Activated naive CD4-positive, alpha-beta T cell treated with anti-CD3 and anti-CD28 coated beads for 36 hours (primary cell): ENCODE measurements around the gene SIGLEC9. TPM values are rescaled to one million over a fixed set of nuclear protein-coding genes. Genes with fewer than 3 reads are reported as not detected.
A peak's percentile ranks its signal among the peaks of the same experiment; 100 is the strongest.

ENCODE experiments used
- CTCF ChIA-PET: fragments of 350-600 bp; sonication (Branson Sonifier 250); formaldehyde crosslinking; loops from one replicate; lab custom pipeline; 2021; ENCODE audit warnings: antibody characterized with exemption; lab: Charles Lee
- DNase-seq: peaks from one replicate; pipeline ENCODE4 v3.0.0-alpha.2; 2020
- H3K27ac Mint-ChIP-seq: one replicate; pipeline ENCODE4 v1.8.0; 2021; ENCODE audit warnings: mild to moderate bottlenecking, mixed read lengths
- H3K27me3 Mint-ChIP-seq: one replicate; pipeline ENCODE4 v1.8.0; 2021; ENCODE audit warnings: low read depth, mixed read lengths
- H3K36me3 Mint-ChIP-seq: one replicate; pipeline ENCODE4 v1.8.0; 2021; ENCODE audit warnings: low read depth, mixed read lengths
- H3K4me1 Mint-ChIP-seq: one replicate; pipeline ENCODE4 v1.8.0; 2021; ENCODE audit warnings: low read depth, mixed read lengths
- H3K4me3 Mint-ChIP-seq: one replicate; pipeline ENCODE4 v1.8.0; 2021; ENCODE audit warnings: mild to moderate bottlenecking, moderate library complexity, mixed read lengths
- H3K9me3 Mint-ChIP-seq: one replicate; pipeline ENCODE4 v1.8.0; 2021; ENCODE audit warnings: mixed read lengths
- intact Hi-C: fragments of 100-400 bp; cut with micrococcal nuclease; formaldehyde crosslinking; loops from one replicate; pipeline ENCODE4 v1.15.1; 2023
- total RNA-seq, 2 experiments: library from RNA; stranded (reverse); gene quantifications; one replicate each; pipeline ENCODE4 v1.2.3, GENCODE V29; 2021

Gene SIGLEC9
- total RNA-seq, 2 experiments from 2014 or later: 1.7 to 1.9 TPM

DNA sequence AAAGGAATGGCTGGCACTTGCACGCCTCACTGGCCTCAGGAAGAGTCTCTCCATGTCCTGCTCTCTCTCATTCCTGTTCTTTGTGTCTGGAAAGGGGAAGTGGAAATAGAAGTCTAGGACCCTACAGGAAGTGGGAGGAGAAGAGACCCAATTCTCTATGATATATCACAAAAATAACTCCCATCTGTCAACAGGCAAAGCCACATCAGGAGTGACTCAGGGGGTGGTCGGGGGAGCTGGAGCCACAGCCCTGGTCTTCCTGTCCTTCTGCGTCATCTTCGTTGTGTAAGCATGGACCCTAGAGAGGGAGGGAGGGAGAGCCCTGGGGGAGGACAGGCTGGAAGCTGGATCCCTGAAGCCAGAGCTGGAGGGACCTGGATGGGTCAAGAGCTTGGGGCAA is 3.0 kb downstream of the SIGLEC9 start:
- H3K27me3 Mint-ChIP-seq: no peaks in the 10 kb centered on the region
- intact Hi-C loops: no loop called here
- H3K9me3 Mint-ChIP-seq: no peaks in the 10 kb centered on the region
- no peaks in the 10 kb centered on the region for H3K36me3 Mint-ChIP-seq
- DNase-seq: peak; percentile 38
- CTCF ChIA-PET: no interaction called here
- H3K27ac Mint-ChIP-seq: peak overlapping the region; percentile 18
- H3K4me1 Mint-ChIP-seq: peaks cover 89% of the 10 kb centered on the region
- H3K4me3 Mint-ChIP-seq: no peak overlapping the region

- intact Hi-C loops: no loop called here
- no peak overlapping the region for H3K4me3 Mint-ChIP-seq
- CTCF ChIA-PET: interaction anchor here (1.3 kb wide), 1 partner anchor 28 kb away, joined by 3 read pairs; no protein-coding TSS in a partner anchor
Measured at GRCh38 chr19:51128227-51128626, 3.5 kb downstream of the SIGLEC9 start.

DNA sequence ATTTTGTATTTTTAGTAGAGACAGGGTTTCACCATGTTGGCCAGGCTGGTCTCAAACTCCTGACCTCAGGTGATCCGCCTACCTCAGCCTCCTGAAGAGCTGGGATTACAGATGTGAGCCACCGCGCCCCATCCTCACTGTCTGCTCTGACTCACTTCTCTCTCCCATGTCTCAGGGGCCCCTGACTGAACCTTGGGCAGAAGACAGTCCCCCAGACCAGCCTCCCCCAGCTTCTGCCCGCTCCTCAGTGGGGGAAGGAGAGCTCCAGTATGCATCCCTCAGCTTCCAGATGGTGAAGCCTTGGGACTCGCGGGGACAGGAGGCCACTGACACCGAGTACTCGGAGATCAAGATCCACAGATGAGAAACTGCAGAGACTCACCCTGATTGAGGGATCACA is 5.0 kb downstream of the SIGLEC9 start:
- intact Hi-C loops: no loop called here
- CTCF ChIA-PET: interaction anchor here (1.2 kb wide), 1 partner anchor 28 kb away, joined by 3 read pairs; no protein-coding TSS in a partner anchor
- peak; percentile 34 for DNase-seq
- peaks cover 69% of the 10 kb centered on the region for H3K4me1 Mint-ChIP-seq
- H3K36me3 Mint-ChIP-seq: no peaks in the 10 kb centered on the region
- no peaks in the 10 kb centered on the region for H3K27me3 Mint-ChIP-seq
- H3K4me3 Mint-ChIP-seq: no peak overlapping the region
- peak overlapping the region; percentile 78 for H3K27ac Mint-ChIP-seq
- H3K9me3 Mint-ChIP-seq: no peaks in the 10 kb centered on the region

More at GRCh38 chr19:51128227-51128626, 3.5 kb downstream of the SIGLEC9 start:
- DNase-seq: no peak
- peaks cover 84% of the 10 kb centered on the region for H3K4me1 Mint-ChIP-seq
- H3K27ac Mint-ChIP-seq: peak overlapping the region; percentile 18
- H3K36me3 Mint-ChIP-seq: no peaks in the 10 kb centered on the region
- no peaks in the 10 kb centered on the region for H3K27me3 Mint-ChIP-seq
- no peaks in the 10 kb centered on the region for H3K9me3 Mint-ChIP-seq

- H3K4me1 Mint-ChIP-seq: peaks cover 65% of the 10 kb centered on the region
- CTCF ChIA-PET: interaction anchor here (0.7 kb wide), 1 partner anchor 22 kb away, joined by 3 read pairs; no protein-coding TSS in a partner anchor
- H3K27me3 Mint-ChIP-seq: no peaks in the 10 kb centered on the region
- peak overlapping the region; percentile 73 for H3K27ac Mint-ChIP-seq
- H3K36me3 Mint-ChIP-seq: no peaks in the 10 kb centered on the region
- intact Hi-C loops: loop anchor here (1.0 kb wide), 1 partner anchor 18 kb away; no protein-coding TSS in a partner anchor
- peaks cover 3% of the 10 kb centered on the region for H3K9me3 Mint-ChIP-seq
- DNase-seq: peak; percentile 70
- H3K4me3 Mint-ChIP-seq: peak overlapping the region; percentile 56
Measured at GRCh38 chr19:51131780-51132680, 7.3 kb downstream of the SIGLEC9 start.

DNA sequence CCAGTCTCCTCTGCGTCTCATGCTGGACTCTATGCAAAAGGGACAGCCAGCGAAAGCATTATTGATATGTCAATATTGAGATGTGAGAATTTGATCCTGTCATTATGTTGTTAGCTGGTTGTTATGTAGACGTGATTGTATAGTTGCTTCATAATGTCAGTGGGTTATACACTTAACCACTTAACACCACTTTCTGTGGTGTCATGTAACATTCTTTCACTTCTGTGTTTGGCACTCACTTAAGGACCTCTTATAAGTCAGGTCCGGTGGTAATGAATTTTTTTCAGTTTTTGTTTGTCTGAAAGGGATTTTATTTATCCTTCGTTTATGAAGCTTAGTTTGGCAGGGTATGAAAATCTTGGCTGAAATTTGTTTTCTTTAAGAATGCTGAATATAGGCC is 10.3 kb downstream of the SIGLEC9 start:
- no peaks in the 10 kb centered on the region for H3K36me3 Mint-ChIP-seq
- H3K4me1 Mint-ChIP-seq: peaks cover 47% of the 10 kb centered on the region
- CTCF ChIA-PET: interaction anchor here (0.7 to 1.6 kb wide), 3 partner anchors 21 to 39 kb away, joined by 3 to 8 read pairs (median 4); no protein-coding TSS in a partner anchor
- H3K27ac Mint-ChIP-seq: no peak overlapping the region
- no peak overlapping the region for H3K4me3 Mint-ChIP-seq
- H3K27me3 Mint-ChIP-seq: no peaks in the 10 kb centered on the region
- peaks cover 3% of the 10 kb centered on the region for H3K9me3 Mint-ChIP-seq
- DNase-seq: no peak
- intact Hi-C loops: no loop called here

- H3K27ac Mint-ChIP-seq: no peak overlapping the region
- H3K4me1 Mint-ChIP-seq: peaks cover 35% of the 10 kb centered on the region
- H3K4me3 Mint-ChIP-seq: no peak overlapping the region
- CTCF ChIA-PET: interaction anchor here (1.1 to 1.6 kb wide), 4 partner anchors 11 to 40 kb away, joined by 3 to 8 read pairs (median 4); no protein-coding TSS in a partner anchor
- intact Hi-C loops: no loop called here
- no peak for DNase-seq
- peaks cover 3% of the 10 kb centered on the region for H3K9me3 Mint-ChIP-seq
- H3K36me3 Mint-ChIP-seq: no peaks in the 10 kb centered on the region
- H3K27me3 Mint-ChIP-seq: no peaks in the 10 kb centered on the region
Measured at GRCh38 chr19:51135986-51136762, 11.5 kb downstream of the SIGLEC9 start.

DNA sequence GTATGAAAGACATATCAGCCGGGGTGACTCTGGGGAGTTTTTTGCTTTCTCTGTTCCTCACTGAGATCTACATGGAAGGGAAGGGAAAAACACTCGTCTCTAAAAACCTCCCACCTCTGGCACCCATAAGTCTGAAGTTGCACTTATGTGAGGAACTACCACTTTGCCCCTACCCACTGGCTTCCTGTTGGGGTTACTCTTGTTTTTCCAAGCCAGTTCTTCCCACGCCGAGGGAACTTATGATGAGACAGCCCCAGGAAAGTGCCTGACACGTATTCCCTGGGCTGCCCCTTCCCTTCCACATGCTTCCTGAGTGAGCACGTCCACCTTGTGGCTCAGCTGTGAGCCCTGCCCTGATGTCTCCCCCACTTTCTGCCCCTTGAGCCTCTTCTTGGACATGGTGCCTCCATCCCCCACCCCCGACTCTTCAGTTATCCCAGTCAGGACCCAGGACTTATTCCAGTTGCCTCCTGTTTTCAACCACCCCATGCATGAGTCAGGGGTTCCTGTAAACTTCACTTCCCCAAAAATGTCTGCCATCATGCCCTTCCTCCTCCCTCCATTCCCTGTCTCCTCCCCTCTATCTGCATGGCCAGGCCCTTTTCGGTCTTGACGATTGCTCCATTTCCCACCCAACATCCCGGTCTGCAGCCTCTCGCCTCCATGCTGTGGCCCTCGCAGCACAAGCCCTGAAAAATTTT is 12.3 kb downstream of the SIGLEC9 start:
- intact Hi-C loops: no loop called here
- Mint-ChIP-seq H3K36me3 (no peaks in the 10 kb centered on the region), H3K4me1 (peaks cover 29% of the 10 kb centered on the region), H3K4me3 (no peak overlapping the region), H3K9me3 (peaks cover 3% of the 10 kb centered on the region), H3K27ac (peak overlapping the region; percentile 61), H3K27me3 (no peaks in the 10 kb centered on the region)
- DNase-seq: no peak
- CTCF ChIA-PET: interaction anchor here (0.6 to 1.4 kb wide), 4 partner anchors 11 to 41 kb away, joined by 3 to 6 read pairs (median 4); no protein-coding TSS in a partner anchor

- no peak for DNase-seq
- intact Hi-C loops: no loop called here
- Mint-ChIP-seq H3K27ac (peak overlapping the region; percentile 61), H3K27me3 (no peaks in the 10 kb centered on the region), H3K9me3 (peaks cover 3% of the 10 kb centered on the region), H3K36me3 (no peaks in the 10 kb centered on the region), H3K4me1 (peaks cover 22% of the 10 kb centered on the region), H3K4me3 (no peak overlapping the region)
- CTCF ChIA-PET: interaction anchor here (0.6 to 1.4 kb wide), 2 partner anchors 20 to 22 kb away, joined by 3 to 5 read pairs; no protein-coding TSS in a partner anchor
Measured at GRCh38 chr19:51137792-51138425, 13.2 kb downstream of the SIGLEC9 start.

GRCh38 chr19:51138549-51138979 is 13.9 kb downstream of the SIGLEC9 start:
- no peak overlapping the region for H3K27ac Mint-ChIP-seq
- intact Hi-C loops: no loop called here
- no peaks in the 10 kb centered on the region for H3K36me3 Mint-ChIP-seq
- H3K4me1 Mint-ChIP-seq: peaks cover 22% of the 10 kb centered on the region
- no peak overlapping the region for H3K4me3 Mint-ChIP-seq
- CTCF ChIA-PET: no interaction called here
- no peak for DNase-seq
- no peaks in the 10 kb centered on the region for H3K27me3 Mint-ChIP-seq
- H3K9me3 Mint-ChIP-seq: peaks cover 3% of the 10 kb centered on the region

DNA sequence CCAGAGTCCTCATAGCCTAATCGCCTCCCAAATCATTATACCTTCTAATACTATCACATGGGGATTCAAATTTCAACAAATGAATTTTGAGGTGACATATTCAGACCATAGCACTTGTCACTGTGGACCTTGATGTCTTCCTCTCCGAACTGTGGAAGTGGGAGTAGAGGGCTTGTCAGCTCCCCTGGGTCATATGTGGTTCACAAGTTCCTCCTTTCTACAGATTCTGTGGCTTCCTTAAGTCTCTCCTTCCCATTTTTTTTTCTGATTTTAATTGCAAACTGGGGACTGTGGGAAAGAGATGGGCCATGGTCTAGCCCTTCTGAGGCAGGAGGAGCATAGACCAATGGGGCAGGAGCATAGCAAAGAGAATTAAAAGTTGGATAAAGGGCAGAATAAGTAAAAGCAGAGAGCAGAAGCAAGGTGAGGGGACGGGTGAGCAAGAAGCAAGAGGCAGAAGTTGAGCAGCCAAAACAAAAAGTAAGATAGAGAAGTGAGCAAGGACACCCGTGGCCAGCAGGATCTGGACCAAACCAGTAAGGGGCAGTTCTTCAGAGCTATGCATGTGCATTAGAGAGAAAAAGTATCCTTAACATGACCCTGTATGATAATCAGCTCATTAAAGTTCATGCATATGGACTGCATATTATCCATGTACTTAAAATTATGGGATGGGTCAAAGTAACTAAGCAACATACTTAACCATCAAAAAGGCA is 14.8 kb downstream of the SIGLEC9 start:
- H3K9me3 Mint-ChIP-seq: peaks cover 3% of the 10 kb centered on the region
- CTCF ChIA-PET: no interaction called here
- no peaks in the 10 kb centered on the region for H3K36me3 Mint-ChIP-seq
- no peak for DNase-seq
- no peak overlapping the region for H3K4me3 Mint-ChIP-seq
- no peaks in the 10 kb centered on the region for H3K27me3 Mint-ChIP-seq
- H3K4me1 Mint-ChIP-seq: peaks cover 22% of the 10 kb centered on the region
- intact Hi-C loops: no loop called here
- no peak overlapping the region for H3K27ac Mint-ChIP-seq

DNA sequence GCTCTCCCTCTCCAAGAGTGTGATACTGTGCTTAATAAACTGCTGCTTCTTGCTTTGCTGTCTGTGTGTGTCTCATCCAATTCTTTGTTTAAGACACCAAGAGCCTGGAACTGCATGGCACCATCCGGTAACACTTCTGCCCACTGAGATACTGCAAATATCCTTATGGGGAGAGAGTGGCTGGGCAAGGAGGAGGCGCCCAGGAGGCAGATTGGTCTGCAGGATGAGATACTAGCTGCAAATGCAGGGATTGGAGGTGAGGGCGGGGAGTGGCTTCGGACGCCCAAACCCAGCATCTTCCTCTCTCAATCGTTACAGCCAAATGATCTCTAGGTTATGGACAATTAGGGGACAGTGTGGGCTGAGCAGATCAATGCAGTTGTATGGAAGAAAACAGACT is 15.7 kb downstream of the SIGLEC9 start:
- Mint-ChIP-seq H3K4me1 (peaks cover 22% of the 10 kb centered on the region), H3K4me3 (no peak overlapping the region), H3K27ac (no peak overlapping the region), H3K27me3 (no peaks in the 10 kb centered on the region), H3K9me3 (peaks cover under 1% of the 10 kb centered on the region), H3K36me3 (no peaks in the 10 kb centered on the region)
- DNase-seq: no peak
- intact Hi-C loops: no loop called here
- CTCF ChIA-PET: no interaction called here
